RWPE2 (cell line): ENCODE data around the gene PLCB1.
A peak's percentile ranks its signal among the peaks of the same experiment; 100 is the strongest.
"Not testable (repeated sequence)": the region's sequence is repeated elsewhere in the genome, so short reads cannot be mapped to it uniquely, and the experiment has no call there.

Source experiments
- ATAC-seq: fragments of 200-7000 bp; cut with Tn5 transposase; 3 replicates; pipeline ENCODE4 v1.9.1; 2021; ENCODE audit warnings: low read depth
- DNase-seq: peaks from one replicate; pipeline ENCODE4 v3.0.0-alpha.2; 2020; ENCODE audit warnings: low spot score
- H3K27ac ChIP-seq: fragments of 450-650 bp; 2 replicates; pipeline ENCODE4 v1.5.1; 2017; ENCODE audit warnings: mild to moderate bottlenecking; ENCODE audit not compliant: poor library complexity, severe bottlenecking
- H3K27me3 ChIP-seq: fragments of 250-450 bp; sonication (Bioruptor Pico); 2 replicates; pipeline ENCODE4 v1.5.1; 2021; ENCODE audit warnings: mild to moderate bottlenecking, moderate library complexity; ENCODE audit not compliant: insufficient read depth, poor library complexity, severe bottlenecking
- H3K36me3 ChIP-seq: fragments of 250-450 bp; sonication (Bioruptor Pico); 2 replicates; pipeline ENCODE4 v1.5.1; 2020; ENCODE audit warnings: low read depth, mild to moderate bottlenecking, moderate library complexity
- H3K4me1 ChIP-seq: fragments of 250-450 bp; sonication (Bioruptor Pico); 2 replicates; pipeline ENCODE4 v1.5.1; 2021; ENCODE audit warnings: mild to moderate bottlenecking, moderate library complexity; ENCODE audit not compliant: insufficient read depth, poor library complexity, severe bottlenecking
- H3K4me3 ChIP-seq: fragments of 250-450 bp; sonication (Bioruptor Pico); 2 replicates; pipeline ENCODE4 v1.5.1; 2021; ENCODE audit warnings: mild to moderate bottlenecking, moderate library complexity; ENCODE audit not compliant: severe bottlenecking
- H3K9me3 ChIP-seq: fragments of 250-450 bp; sonication (Bioruptor Pico); 2 replicates; pipeline ENCODE4 v1.5.1; 2021; ENCODE audit warnings: mild to moderate bottlenecking, moderate library complexity; ENCODE audit not compliant: severe bottlenecking
- CTCF ChIP-seq: fragments of 450-650 bp; IDR thresholded peaks from one replicate; pipeline ENCODE4 v1.5.1; 2017; ENCODE audit warnings: mild to moderate bottlenecking, moderate library complexity; ENCODE audit not compliant: poor library complexity, severe bottlenecking

Gene PLCB1

GRCh38 chr20:8811801-8812594 is 679.9 kb downstream of the PLCB1 start:
- DNase-seq: no peak
- H3K9me3 ChIP-seq: no peaks in the 10 kb centered on the region
- no peaks in the 10 kb centered on the region for H3K4me1 ChIP-seq

DNA sequence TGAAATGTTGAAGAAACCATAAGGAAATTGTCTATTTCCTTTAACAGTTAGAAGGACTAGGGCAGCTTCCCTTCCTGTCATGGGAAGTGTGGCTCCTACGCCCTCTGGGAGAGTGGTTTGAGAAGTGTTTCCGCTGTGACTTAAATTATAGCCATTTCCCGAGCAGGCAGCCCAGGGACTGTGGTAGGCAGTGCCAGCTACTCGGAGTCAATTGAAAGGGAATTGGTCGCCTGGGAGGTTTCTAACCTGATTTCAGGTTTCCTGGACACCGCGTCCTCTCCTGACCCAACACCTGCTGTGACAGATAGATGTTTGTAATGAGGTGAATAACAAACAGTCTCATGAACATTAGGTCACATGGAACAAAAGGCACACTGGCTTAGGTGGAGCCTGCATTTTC is 680.8 kb downstream of the PLCB1 start:
- Histone ChIP-seq H3K4me3 (no peak overlapping the region), H3K9me3 (no peaks in the 10 kb centered on the region), H3K36me3 (no peaks in the 10 kb centered on the region), H3K4me1 (no peaks in the 10 kb centered on the region), H3K27me3 (no peaks in the 10 kb centered on the region), H3K27ac (no peak overlapping the region)
- TF ChIP-seq CTCF: no peak
- DNase-seq: no peak
- ATAC-seq: no peak

More at GRCh38 chr20:8811801-8812594, 679.9 kb downstream of the PLCB1 start:
- Histone ChIP-seq H3K4me3 (no peak overlapping the region), H3K27me3 (no peaks in the 10 kb centered on the region), H3K36me3 (no peaks in the 10 kb centered on the region), H3K27ac (no peak overlapping the region)
- no peak for TF ChIP-seq CTCF
- no peak for ATAC-seq

DNA sequence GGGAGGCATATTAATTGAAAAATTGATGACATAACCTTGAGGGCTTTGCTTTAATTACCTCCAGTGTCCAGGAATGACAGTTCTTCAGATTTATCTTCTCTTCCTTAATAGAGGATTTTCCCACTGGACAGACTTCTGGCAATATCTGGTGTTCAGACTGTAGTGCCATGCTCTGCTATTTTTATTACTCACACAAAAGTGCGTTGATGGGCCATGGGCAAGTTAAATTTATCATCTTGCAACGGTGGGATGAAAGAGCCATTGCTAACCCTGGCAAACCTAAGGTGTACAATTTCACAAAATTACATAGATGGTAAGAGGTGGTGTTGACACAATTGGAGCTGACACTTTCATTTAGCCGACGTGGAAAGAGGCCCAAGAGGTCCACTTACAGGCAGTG is 683.1 kb downstream of the PLCB1 start:
- H3K4me3 ChIP-seq: no peak overlapping the region
- H3K4me1 ChIP-seq: no peaks in the 10 kb centered on the region
- TF ChIP-seq CTCF: no peak
- H3K27me3 ChIP-seq: no peaks in the 10 kb centered on the region
- DNase-seq (no peak), ATAC-seq (no peak)
- no peaks in the 10 kb centered on the region for H3K36me3 ChIP-seq
- H3K27ac ChIP-seq: no peak overlapping the region
- no peaks in the 10 kb centered on the region for H3K9me3 ChIP-seq

GRCh38 chr20:8829256-8829655 is 697.2 kb downstream of the PLCB1 start:
- Histone ChIP-seq H3K27ac (no peak overlapping the region), H3K4me3 (no peak overlapping the region), H3K36me3 (no peaks in the 10 kb centered on the region), H3K27me3 (no peaks in the 10 kb centered on the region), H3K4me1 (no peaks in the 10 kb centered on the region), H3K9me3 (no peaks in the 10 kb centered on the region)
- ATAC-seq (no peak), DNase-seq (no peak)
- TF ChIP-seq CTCF: peak; percentile 18

GRCh38 chr20:8834294-8834693 is 702.2 kb downstream of the PLCB1 start:
- H3K4me3 ChIP-seq, H3K36me3 ChIP-seq, DNase-seq, H3K9me3 ChIP-seq, H3K27me3 ChIP-seq, ATAC-seq, H3K27ac ChIP-seq, H3K4me1 ChIP-seq: not testable (repeated sequence)
